ENCODE data around the gene PCK1. TPM values are rescaled to one million over a fixed set of nuclear protein-coding genes. Genes with fewer than 3 reads are reported as not detected.

PCK1 gene
- polyA plus RNA-seq, 10 donors = 0.08 to 0.42 (median 0.18) TPM; not detected in 3

Other genes with a start within 250 kb of the PCK1 start
- under 1 TPM in 2 of 10 donors, not detected in 8; 0.26 to 0.53 TPM for gene SPO11, start 231.3 kb upstream of the PCK1 start, polyA plus RNA-seq (ENCODE audit: insufficient read length in 10 of 10)
- 10 to 100 TPM; 21.7 to 31.5 (median 26.5) TPM for gene RAE1, start 209.9 kb upstream of the PCK1 start, polyA plus RNA-seq (ENCODE audit: insufficient read length in 10 of 10)
- 10 to 100 TPM; 36.3 to 68.7 (median 49.9) TPM for gene RBM38, start 169.7 kb upstream of the PCK1 start, polyA plus RNA-seq (ENCODE audit: insufficient read length in 10 of 10)
- under 1 TPM; 0.12 to 0.40 (median 0.19) TPM for gene CTCFL, start 36.0 kb upstream of the PCK1 start, polyA plus RNA-seq (ENCODE audit: insufficient read length in 10 of 10)
- gene ZBP1, start 59.3 kb downstream of the PCK1 start, polyA plus RNA-seq (ENCODE audit: insufficient read length in 10 of 10) = under 1 TPM in 4 of 10 donors, not detected in 6; 0.08 to 0.82 (median 0.25) TPM
- 10 to 100 TPM; 15.2 to 31.8 (median 20.6) TPM for gene PMEPA1, start 148.9 kb downstream of the PCK1 start, polyA plus RNA-seq (ENCODE audit: insufficient read length in 10 of 10)